SK-N-SH (cell line): ENCODE measurements around the gene KIF1C. TPM values are rescaled to one million over a fixed set of nuclear protein-coding genes. Genes with fewer than 3 reads are reported as not detected.

Source experiments
- CTCF ChIA-PET: fragments of 300-600, 350-600 bp; formaldehyde crosslinking; extraction: SDS; loops from one replicate; lab custom pipeline; 2021; lab: Yijun Ruan, JAX
- POLR2A ChIA-PET: fragments of 350-600 bp; sonication (Branson Sonifier 250); formaldehyde crosslinking; extraction: SDS; loops from one replicate; lab custom pipeline; 2020; ENCODE audit warnings: antibody characterized with exemption, inconsistent platforms; lab: Yijun Ruan, JAX
- DNase-seq: peaks from one replicate; pipeline ENCODE4 v3.0.0; 2012
- H2AFZ ChIP-seq: fragments of 200-600 bp; sonication (generic); 2 replicates; pipeline ENCODE4 v1.8.1; 2016; ENCODE audit warnings: antibody characterized with exemption, mild to moderate bottlenecking, low read depth
- H3F3A ChIP-seq: fragments of 200-600 bp; sonication (generic); replicated peaks from 2 replicates; pipeline ENCODE3; 2016; ENCODE audit warnings: antibody characterized with exemption, mild to moderate bottlenecking; ENCODE audit not compliant: insufficient read depth
- H3K27ac ChIP-seq, 2 experiments: fragments of 200-500 bp in 1 of 2; fragments of 200-600 bp in 1 of 2; sonication (Bioruptor generic) in 1 of 2; sonication (generic), shearing (Covaris generic) in 1 of 2; 2 replicates each; pipeline versions ENCODE4 v1.5.1 to v1.6.1; 2014 to 2016; ENCODE audit warnings: low read depth in 2 of 2, inconsistent platforms in 1 of 2, low read length in 1 of 2, mild to moderate bottlenecking in 1 of 2, mixed read lengths in 1 of 2
- H3K27me3 ChIP-seq: fragments of 200-600 bp; sonication (generic), shearing (Covaris generic); 2 replicates; pipeline ENCODE4 v1.6.1; 2016; ENCODE audit warnings: mixed run types; ENCODE audit not compliant: insufficient read depth
- H3K36me3 ChIP-seq, 2 experiments: fragments of 200-500 bp in 1 of 2; fragments of 200-600 bp in 1 of 2; sonication (Bioruptor generic) in 1 of 2; sonication (generic) in 1 of 2; replicated peaks in 1 of 2; 2 replicates each; pipeline versions ENCODE3 to v1.5.1; 2014 to 2016; ENCODE audit warnings: low read length in 1 of 2, mild to moderate bottlenecking in 1 of 2; ENCODE audit not compliant: insufficient read depth in 2 of 2, control insufficient read depth in 1 of 2
- H3K4me1 ChIP-seq, 2 experiments: fragments of 200-500 bp in 1 of 2; fragments of 200-600 bp in 1 of 2; sonication (Bioruptor generic) in 1 of 2; sonication (generic), shearing (Covaris generic) in 1 of 2; 2 replicates each; pipeline versions ENCODE4 v1.5.1 to v1.6.1; 2014 to 2016; ENCODE audit warnings: low read depth in 1 of 2, low read length in 1 of 2, mixed run types in 1 of 2; ENCODE audit not compliant: insufficient read depth in 2 of 2, control insufficient read depth in 1 of 2
- H3K4me2 ChIP-seq: fragments of 200-600 bp; sonication (generic), shearing (Covaris generic); 2 replicates; pipeline ENCODE4 v1.6.1; 2017; ENCODE audit warnings: mixed run types
- H3K4me3 ChIP-seq, 2 experiments: fragments of 200-500 bp in 1 of 2; fragments of 200-600 bp in 1 of 2; sonication (Bioruptor generic) in 1 of 2; sonication (generic), shearing (Covaris generic) in 1 of 2; 2 replicates each; pipeline versions ENCODE4 v1.5.1 to v1.8.1; 2014 to 2016; ENCODE audit warnings: low read depth in 2 of 2, inconsistent platforms in 1 of 2, low read length in 1 of 2, mild to moderate bottlenecking in 1 of 2, mixed read lengths in 1 of 2, moderate library complexity in 1 of 2
- H3K79me2 ChIP-seq: fragments of 200-600 bp; sonication (generic); 2 replicates; pipeline ENCODE4 v1.8.1; 2017; ENCODE audit warnings: mild to moderate bottlenecking; ENCODE audit not compliant: insufficient read depth
- H3K9ac ChIP-seq: fragments of 200-600 bp; sonication (generic); 2 replicates; pipeline ENCODE4 v1.6.1; 2017; ENCODE audit warnings: mixed run types
- H3K9me2 ChIP-seq: fragments of 200-600 bp; sonication (generic); 2 replicates; pipeline ENCODE4 v1.6.1; 2017; ENCODE audit warnings: mixed run types
- H3K9me3 ChIP-seq: fragments of 200-600 bp; sonication (generic); 2 replicates; pipeline ENCODE4 v1.6.1; 2017; ENCODE audit warnings: mixed run types, mild to moderate bottlenecking, moderate library complexity
- H4K20me1 ChIP-seq: fragments of 200-600 bp; sonication (generic); 2 replicates; pipeline ENCODE4 v1.6.1; 2017; ENCODE audit warnings: mild to moderate bottlenecking, mixed run types; ENCODE audit not compliant: insufficient read depth
- EP300 ChIP-seq, 2 experiments: IDR thresholded peaks; 2 replicates each; pipeline versions ENCODE4 v1.4.0 to v1.6.1; 2012; ENCODE audit warnings: borderline replicate concordance in 1 of 2, low read depth in 1 of 2, low read length in 1 of 2
- FOXM1 ChIP-seq: IDR thresholded peaks from 2 replicates; pipeline ENCODE4 v1.4.0; 2012; ENCODE audit warnings: low read depth, mild to moderate bottlenecking
- GABPA ChIP-seq: IDR thresholded peaks from 2 replicates; pipeline ENCODE4 v1.4.0; 2012; ENCODE audit warnings: low read depth, mild to moderate bottlenecking
- JUND ChIP-seq: IDR thresholded peaks from 2 replicates; pipeline ENCODE4 v1.4.0; 2012
- MEF2A ChIP-seq: IDR thresholded peaks from 2 replicates; pipeline ENCODE4 v1.4.0; 2012; ENCODE audit warnings: low read depth, borderline replicate concordance
- NFIC ChIP-seq: IDR thresholded peaks from 2 replicates; pipeline ENCODE4 v1.4.0; 2012; ENCODE audit warnings: borderline replicate concordance
- NRF1 ChIP-seq: IDR thresholded peaks from 2 replicates; pipeline ENCODE4 v1.6.1; 2012; ENCODE audit warnings: low read depth, mild to moderate bottlenecking, low read length
- RAD21 ChIP-seq: IDR thresholded peaks from 2 replicates; pipeline ENCODE4 v1.6.1; 2012; ENCODE audit warnings: mild to moderate bottlenecking, low read length
- RCOR1 ChIP-seq: fragments of 150-350 bp; IDR thresholded peaks from 2 replicates; pipeline ENCODE4 v1.6.1; 2017; ENCODE audit warnings: antibody characterized with exemption, low read length
- SIN3A ChIP-seq: IDR thresholded peaks from 2 replicates; pipeline ENCODE4 v1.6.1; 2012; ENCODE audit warnings: low read depth, mild to moderate bottlenecking, low read length, moderate library complexity, borderline replicate concordance
- SMC3 ChIP-seq: IDR thresholded peaks from 2 replicates; pipeline ENCODE4 v1.6.1; 2012; ENCODE audit warnings: low read depth, low read length, improper control_type of control experiment
- TAF1 ChIP-seq: IDR thresholded peaks from 2 replicates; pipeline ENCODE4 v1.6.1; 2012; ENCODE audit warnings: low read depth, mild to moderate bottlenecking, low read length, moderate library complexity, borderline replicate concordance
- TEAD4 ChIP-seq: IDR thresholded peaks from 2 replicates; pipeline ENCODE4 v1.4.0; 2012; ENCODE audit warnings: mild to moderate bottlenecking, borderline replicate concordance; ENCODE audit not compliant: insufficient read depth
- WGBS: methylation state at CpG from one replicate; pipeline ENCODE4 v1.1.6; 2017; ENCODE audit warnings: low lambda C conversion rate; 5-methylcytosine and 5-hydroxymethylcytosine counted together
- polyA plus RNA-seq, 3 experiments: library from polyadenylated mRNA; depleted of rRNA; stranded (reverse); fragments of >200 nt; gene quantifications; 2 replicates each; pipeline ENCODE4 v1.2.3, GENCODE V29; 2012
- TF ChIP-seq, protein P1 (sequence below): fragments of 200-600 bp; sonication (generic); IDR thresholded peaks from 2 replicates; pipeline ENCODE4 v1.6.1; 2017; ENCODE audit warnings: antibody characterized with exemption, mild to moderate bottlenecking, moderate library complexity
- TF ChIP-seq, protein P2 (sequence below): IDR thresholded peaks from 2 replicates; pipeline ENCODE4 v1.4.0; 2012; ENCODE audit warnings: low read depth
- TF ChIP-seq, protein P3 (sequence below): IDR thresholded peaks from 2 replicates; pipeline ENCODE4 v1.4.0; 2012; ENCODE audit warnings: low read depth, borderline replicate concordance
- TF ChIP-seq, protein P4 (sequence below): IDR thresholded peaks from 2 replicates; pipeline ENCODE4 v1.4.0; 2012; ENCODE audit warnings: low read depth, borderline replicate concordance

KIF1C gene
- polyA plus RNA-seq, 1 of the 3 experiments (the other 2 are of a cell fraction), result 58.2 TPM

DNA sequence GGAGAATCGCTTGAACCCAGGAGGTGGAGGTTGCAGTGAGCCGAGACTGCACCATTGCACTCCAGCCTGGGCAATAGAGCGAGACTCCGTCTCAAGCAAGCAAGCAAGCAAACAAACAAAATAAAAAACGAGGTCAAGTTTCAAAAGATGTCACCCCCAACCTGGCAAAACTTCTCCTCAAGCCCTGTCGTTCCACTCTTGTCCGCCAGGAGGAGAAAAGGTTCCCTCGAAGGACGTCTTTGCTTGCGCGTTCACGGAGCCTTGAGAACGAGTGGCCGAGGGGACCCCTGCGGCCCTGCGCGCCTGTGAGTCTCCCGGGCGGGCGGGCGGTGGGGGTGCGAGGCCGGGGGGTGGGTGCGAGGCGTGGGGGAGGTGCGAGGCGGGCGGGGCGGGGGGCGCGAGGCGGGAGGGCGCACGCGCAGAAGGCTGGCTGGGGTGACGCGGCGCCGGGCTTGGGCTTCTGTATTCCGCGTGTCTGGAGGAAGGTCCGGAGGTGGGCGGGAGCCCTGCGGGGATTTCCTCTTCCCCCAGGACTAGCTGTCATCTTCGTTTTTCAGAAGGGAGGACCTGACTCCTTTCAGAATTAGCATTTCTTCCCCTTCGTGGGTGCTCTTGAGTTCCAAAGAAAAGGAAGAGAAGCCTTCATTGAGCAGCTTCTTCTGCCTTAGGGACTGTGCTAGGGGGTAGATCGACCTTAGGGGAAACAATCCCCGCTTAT is 33.8 kb downstream of the KIF1C start:
- Histone ChIP-seq H3K9ac (peak overlapping the region; percentile 43; the same call in 1 of the 2 replicates), H3K9me2 (no peaks in the 10 kb centered on the region)
- CTCF ChIA-PET, result interaction anchor here (0.7 to 3.7 kb wide), 13 partner anchors 10 to 51 kb away, joined by 3 to 26 read pairs (median 4); no protein-coding TSS in a partner anchor

More for the DNA sequence above, 33.8 kb downstream of the KIF1C start:
- WGBS, result 10% methylated on average over 20 of the region's 48 CpGs
- TF ChIP-seq RAD21, result peak; percentile 43
- 0 out of 2 replicates have a peak, but pooled peaks have one; percentile 51 for TF ChIP-seq SIN3A
- no peak for TF ChIP-seq JUND
- TF ChIP-seq NFIC, result no peak
- TF ChIP-seq GABPA, result peak; percentile 43; the same call in 1 of the 2 replicates
- TF ChIP-seq SMC3, result peak; percentile 55
- TF ChIP-seq, protein P1, sequence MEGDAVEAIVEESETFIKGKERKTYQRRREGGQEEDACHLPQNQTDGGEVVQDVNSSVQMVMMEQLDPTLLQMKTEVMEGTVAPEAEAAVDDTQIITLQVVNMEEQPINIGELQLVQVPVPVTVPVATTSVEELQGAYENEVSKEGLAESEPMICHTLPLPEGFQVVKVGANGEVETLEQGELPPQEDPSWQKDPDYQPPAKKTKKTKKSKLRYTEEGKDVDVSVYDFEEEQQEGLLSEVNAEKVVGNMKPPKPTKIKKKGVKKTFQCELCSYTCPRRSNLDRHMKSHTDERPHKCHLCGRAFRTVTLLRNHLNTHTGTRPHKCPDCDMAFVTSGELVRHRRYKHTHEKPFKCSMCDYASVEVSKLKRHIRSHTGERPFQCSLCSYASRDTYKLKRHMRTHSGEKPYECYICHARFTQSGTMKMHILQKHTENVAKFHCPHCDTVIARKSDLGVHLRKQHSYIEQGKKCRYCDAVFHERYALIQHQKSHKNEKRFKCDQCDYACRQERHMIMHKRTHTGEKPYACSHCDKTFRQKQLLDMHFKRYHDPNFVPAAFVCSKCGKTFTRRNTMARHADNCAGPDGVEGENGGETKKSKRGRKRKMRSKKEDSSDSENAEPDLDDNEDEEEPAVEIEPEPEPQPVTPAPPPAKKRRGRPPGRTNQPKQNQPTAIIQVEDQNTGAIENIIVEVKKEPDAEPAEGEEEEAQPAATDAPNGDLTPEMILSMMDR, result peak; percentile 66
- TF ChIP-seq, protein P2, sequence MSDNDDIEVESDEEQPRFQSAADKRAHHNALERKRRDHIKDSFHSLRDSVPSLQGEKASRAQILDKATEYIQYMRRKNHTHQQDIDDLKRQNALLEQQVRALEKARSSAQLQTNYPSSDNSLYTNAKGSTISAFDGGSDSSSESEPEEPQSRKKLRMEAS, result peak; percentile 94
- no peak for TF ChIP-seq FOXM1
- no peak for TF ChIP-seq TEAD4
- no peak for TF ChIP-seq EP300 (IDR thresholded peaks at IDR 0.05; ENCODE audit: borderline replicate concordance in 1 of 2, low read depth in 1 of 2, low read length in 1 of 2)
- TF ChIP-seq, protein P3, sequence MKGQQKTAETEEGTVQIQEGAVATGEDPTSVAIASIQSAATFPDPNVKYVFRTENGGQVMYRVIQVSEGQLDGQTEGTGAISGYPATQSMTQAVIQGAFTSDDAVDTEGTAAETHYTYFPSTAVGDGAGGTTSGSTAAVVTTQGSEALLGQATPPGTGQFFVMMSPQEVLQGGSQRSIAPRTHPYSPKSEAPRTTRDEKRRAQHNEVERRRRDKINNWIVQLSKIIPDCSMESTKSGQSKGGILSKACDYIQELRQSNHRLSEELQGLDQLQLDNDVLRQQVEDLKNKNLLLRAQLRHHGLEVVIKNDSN, result no peak
- no peak for TF ChIP-seq NRF1
- TF ChIP-seq, protein P4, sequence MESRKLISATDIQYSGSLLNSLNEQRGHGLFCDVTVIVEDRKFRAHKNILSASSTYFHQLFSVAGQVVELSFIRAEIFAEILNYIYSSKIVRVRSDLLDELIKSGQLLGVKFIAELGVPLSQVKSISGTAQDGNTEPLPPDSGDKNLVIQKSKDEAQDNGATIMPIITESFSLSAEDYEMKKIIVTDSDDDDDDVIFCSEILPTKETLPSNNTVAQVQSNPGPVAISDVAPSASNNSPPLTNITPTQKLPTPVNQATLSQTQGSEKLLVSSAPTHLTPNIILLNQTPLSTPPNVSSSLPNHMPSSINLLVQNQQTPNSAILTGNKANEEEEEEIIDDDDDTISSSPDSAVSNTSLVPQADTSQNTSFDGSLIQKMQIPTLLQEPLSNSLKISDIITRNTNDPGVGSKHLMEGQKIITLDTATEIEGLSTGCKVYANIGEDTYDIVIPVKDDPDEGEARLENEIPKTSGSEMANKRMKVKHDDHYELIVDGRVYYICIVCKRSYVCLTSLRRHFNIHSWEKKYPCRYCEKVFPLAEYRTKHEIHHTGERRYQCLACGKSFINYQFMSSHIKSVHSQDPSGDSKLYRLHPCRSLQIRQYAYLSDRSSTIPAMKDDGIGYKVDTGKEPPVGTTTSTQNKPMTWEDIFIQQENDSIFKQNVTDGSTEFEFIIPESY, result no peak
- no peak for TF ChIP-seq TAF1
- TF ChIP-seq RCOR1, result no peak
- no peak for TF ChIP-seq MEF2A
- Histone ChIP-seq H2AFZ (peak overlapping the region; percentile 99), H3K9me3 (no peaks in the 10 kb centered on the region), H3K36me3 (no peaks in the 10 kb centered on the region), H3K4me1 (peaks cover 0 to 2% of the 10 kb centered on the region in 2 experiments; a peak in 1 of 4 replicates), H3K4me2 (peak overlapping the region; percentile 71), H4K20me1 (no peaks in the 10 kb centered on the region), H3K79me2 (no peaks in the 10 kb centered on the region), H3K4me3 (peak overlapping the region; percentile 34 to 55; a peak in 3 of 4 replicates), H3K27ac (peak overlapping the region in 1 of 2 experiments; percentile 11; a peak in 1 of 4 replicates), H3F3A (peaks cover 4% of the 10 kb centered on the region), H3K27me3 (no peaks in the 10 kb centered on the region)
- peak; percentile 95 for DNase-seq
- POLR2A ChIA-PET, result no interaction called here
